Measurements from ENCODE around the gene FCER2.

DNA sequence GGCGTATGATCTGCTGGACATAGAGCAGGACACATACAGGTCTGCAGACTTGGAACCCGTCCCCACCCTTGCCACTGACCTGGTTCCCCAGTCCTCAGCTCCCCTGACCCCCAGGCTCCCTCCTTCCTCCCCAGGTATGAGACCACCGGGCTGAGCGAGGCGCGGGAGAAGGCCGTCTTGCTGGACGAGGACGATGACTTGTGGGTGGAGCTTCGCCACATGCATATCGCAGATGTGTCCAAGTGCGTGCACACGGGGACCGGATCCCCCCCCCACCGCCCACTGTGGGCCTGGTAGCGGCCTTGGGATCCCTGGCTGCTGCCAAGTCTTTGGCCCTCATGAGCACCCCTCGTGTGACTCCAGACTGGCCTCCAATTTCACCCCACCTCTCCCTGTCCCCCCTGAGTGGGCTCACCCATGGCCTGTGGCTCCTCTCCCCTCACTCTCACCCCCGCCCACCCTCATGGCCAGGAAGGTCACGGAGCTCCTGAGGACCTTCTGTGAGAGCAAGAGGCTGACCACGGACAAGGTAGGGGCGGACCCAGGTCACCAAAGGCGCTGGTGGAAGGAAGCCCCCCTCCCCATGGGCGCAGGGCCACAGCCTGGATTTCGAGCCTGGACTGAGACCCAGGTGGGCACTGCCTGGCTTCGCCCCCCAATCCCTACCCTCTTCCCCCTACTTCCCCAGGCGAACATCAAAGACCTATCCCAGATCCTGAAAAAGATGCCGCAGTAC, 59.5 kb downstream of the FCER2 start:
- TF ChIP-seq AFF4 (CRISPR knock-in tag; IDR thresholded peaks at IDR 0.05; ENCODE audit: borderline replicate concordance) = no peak
- no peak for TF ChIP-seq CTCF (IDR thresholded peaks at IDR 0.05)
- no peak for TF ChIP-seq RELA (CRISPR knock-in tag; IDR thresholded peaks at IDR 0.05; ENCODE audit: borderline replicate concordance)
- no peak for TF ChIP-seq SP1 (CRISPR knock-in tag; conservative IDR thresholded peaks at IDR 0.05)
- TF ChIP-seq KAT7 (CRISPR knock-in tag; IDR thresholded peaks at IDR 0.05; ENCODE audit: borderline replicate concordance) = no peak

Measured in WTC11 (cell line).